ENCODE data around the gene PIK3R3. TPM values are rescaled to one million over a fixed set of nuclear protein-coding genes. Genes with fewer than 3 reads are reported as not detected.

The PIK3R3 gene
- total RNA-seq, 4 donors from 2014 or later, result 16.0 to 36.2 (median 20.9) TPM

GRCh38 chr1:46010611-46011010, 121.8 kb downstream of the PIK3R3 start:
- WGBS, 2 donors, result 94 to 99% methylated on average over 6 of the region's 6 CpGs
- H3K27me3 ChIP-seq, result no peaks in the 10 kb centered on the region
- TF ChIP-seq POLR2A (IDR thresholded peaks at IDR 0.05) (no peak), CTCF (IDR thresholded peaks at IDR 0.05) (no peak)
- H3K27ac ChIP-seq, result no peak overlapping the region
- intact Hi-C loops (cut with DNase I), result no loop called here
- H3K4me3 ChIP-seq (replicated peaks in 1 of 3), result no peak overlapping the region
- no peaks in the 10 kb centered on the region for H3K9me3 ChIP-seq
- H3K4me1 ChIP-seq, result no peaks in the 10 kb centered on the region
- peaks cover 4 to 29% of the 10 kb centered on the region in 2 donors for H3K36me3 ChIP-seq
- DNase-seq, result no peak

GRCh38 chr1:46008585-46008984, 123.8 kb downstream of the PIK3R3 start:
- Histone ChIP-seq H3K4me3 (replicated peaks in 1 of 3) (no peak overlapping the region), H3K4me1 (no peaks in the 10 kb centered on the region), H3K9me3 (no peaks in the 10 kb centered on the region), H3K36me3 (peaks cover 4 to 29% of the 10 kb centered on the region in 2 donors), H3K27ac (no peak overlapping the region), H3K27me3 (no peaks in the 10 kb centered on the region)
- DNase-seq, result no peak
- intact Hi-C loops (cut with DNase I), result no loop called here
- TF ChIP-seq POLR2A (IDR thresholded peaks at IDR 0.05) (no peak), CTCF (IDR thresholded peaks at IDR 0.05) (no peak)

- Histone ChIP-seq H3K4me1 (no peaks in the 10 kb centered on the region), H3K36me3 (peaks cover 1 to 28% of the 10 kb centered on the region in 2 donors), H3K27me3 (no peaks in the 10 kb centered on the region), H3K4me3 (replicated peaks in 1 of 3) (no peak overlapping the region), H3K27ac (no peak overlapping the region), H3K9me3 (no peaks in the 10 kb centered on the region)
- TF ChIP-seq POLR2A (IDR thresholded peaks at IDR 0.05), result no peak
- no peak for TF ChIP-seq CTCF (IDR thresholded peaks at IDR 0.05)
- 90 to 94% methylated on average over 1 of the region's 1 CpG for WGBS, 2 donors
- intact Hi-C loops (cut with DNase I), result no loop called here
- no peak for DNase-seq
Measured at GRCh38 chr1:46005594-46005993, 126.8 kb downstream of the PIK3R3 start.

GRCh38 chr1:46004492-46004891, 127.9 kb downstream of the PIK3R3 start:
- Histone ChIP-seq H3K9me3 (no peaks in the 10 kb centered on the region), H3K4me3 (replicated peaks in 1 of 3) (no peak overlapping the region), H3K4me1 (no peaks in the 10 kb centered on the region), H3K27me3 (no peaks in the 10 kb centered on the region), H3K27ac (no peak overlapping the region), H3K36me3 (peaks cover 0 to 20% of the 10 kb centered on the region in 2 donors)
- DNase-seq, result no peak
- intact Hi-C loops (cut with DNase I), result no loop called here
- 95 to 97% methylated on average over 1 of the region's 1 CpG for WGBS, 2 donors
- no peak for TF ChIP-seq POLR2A (IDR thresholded peaks at IDR 0.05)
- no peak for TF ChIP-seq CTCF (IDR thresholded peaks at IDR 0.05)

GRCh38 chr1:46003315-46003714, 129.1 kb downstream of the PIK3R3 start:
- H3K27me3 ChIP-seq, result no peaks in the 10 kb centered on the region
- H3K9me3 ChIP-seq, result no peaks in the 10 kb centered on the region
- intact Hi-C loops (cut with DNase I), result no loop called here
- no peak overlapping the region for H3K4me3 ChIP-seq (replicated peaks in 1 of 3)
- TF ChIP-seq CTCF (IDR thresholded peaks at IDR 0.05) (no peak), POLR2A (IDR thresholded peaks at IDR 0.05) (no peak)
- WGBS, 2 donors, result 66 to 67% methylated on average over 5 of the region's 5 CpGs
- H3K36me3 ChIP-seq, result peaks cover 0 to 15% of the 10 kb centered on the region in 2 donors
- DNase-seq, result no peak
- no peaks in the 10 kb centered on the region for H3K4me1 ChIP-seq
- H3K27ac ChIP-seq, result no peak overlapping the region

All from thyroid gland (tissue), 4 donors.